CD4-positive, alpha-beta T cell treated with Interleukin-4 for 1 hour (primary cell): Measurements from ENCODE around the gene OR5K2.

Experiments used
- DNase-seq, 2 donors: peaks; one replicate each; pipeline ENCODE4 v3.0.0-alpha.2; 2020 to 2022

Gene OR5K2

GRCh38 chr3:98525494-98525893, 28.0 kb downstream of the OR5K2 start:
- peak in 1 of 2 donors; percentile 34 for DNase-seq

GRCh38 chr3:98528474-98529346, 31.2 kb downstream of the OR5K2 start:
- DNase-seq = no peak

GRCh38 chr3:98529856-98530459, 32.5 kb downstream of the OR5K2 start:
- DNase-seq = no peak

GRCh38 chr3:98530676-98531075, 33.2 kb downstream of the OR5K2 start:
- DNase-seq = no peak

- DNase-seq = peak in 1 of 2 donors; percentile 40
These were observed 34.3 kb downstream of the OR5K2 start, which contains the start of gene GPR15 for GRCh38 chr3:98531622-98532274. Gene GPR15, plus strand, starts transcription at chr3:98531978. Its CDS starts 56 bp downstream, at chr3:98532034.

- DNase-seq = no peak
These were observed 34.8 kb downstream of the OR5K2 start for GRCh38 chr3:98532275-98532637.

GRCh38 chr3:98532709-98533571, 35.5 kb downstream of the OR5K2 start:
- DNase-seq = no peak

- no peak for DNase-seq
These were observed 36.7 kb downstream of the OR5K2 start for GRCh38 chr3:98534168-98534567.

- no peak for DNase-seq
These were observed 37.3 kb downstream of the OR5K2 start for GRCh38 chr3:98534734-98535133.

- DNase-seq = no peak
These were observed 39.1 kb downstream of the OR5K2 start for GRCh38 chr3:98536456-98537017.

- peak in 1 of 2 donors; percentile 54 for DNase-seq
These were observed 42.9 kb downstream of the OR5K2 start for GRCh38 chr3:98540346-98540745.

GRCh38 chr3:98541695-98542094, 44.2 kb downstream of the OR5K2 start:
- DNase-seq = no peak

- no peak for DNase-seq
These were observed 45.1 kb downstream of the OR5K2 start for GRCh38 chr3:98542623-98543022.

- peak in 1 of 2 donors; percentile 47 for DNase-seq
These were observed 48.5 kb downstream of the OR5K2 start for GRCh38 chr3:98545940-98546339.
